Panc1 (cell line): ENCODE results near the gene OR5H6. TPM values are rescaled to one million over a fixed set of nuclear protein-coding genes. Genes with fewer than 3 reads are reported as not detected.

Experiments
- ATAC-seq: fragments of 200-7000 bp; cut with Tn5 transposase; 2 replicates; pipeline ENCODE4 v1.9.1; 2020; ENCODE audit warnings: mild to moderate bottlenecking, moderate library complexity
- BruUV-seq: library from RNA; stranded (reverse); fragments of 400-500 nt; replicated peaks from 2 replicates; lab custom pipeline; 2021; lab: Mats Ljungman, UMichigan
- CTCF ChIA-PET: fragments of 300-600 bp; sonication (Branson Sonifier 250); formaldehyde crosslinking; loops from one replicate; lab custom pipeline; 2022; ENCODE audit warnings: antibody characterized with exemption; lab: Charles Lee
- POLR2A ChIA-PET: fragments of 300-600 bp; sonication (Branson Sonifier 250); formaldehyde crosslinking; loops from one replicate; lab custom pipeline; 2022; ENCODE audit warnings: antibody characterized with exemption; lab: Charles Lee
- DNase-seq: peaks from one replicate; pipeline ENCODE4 v3.0.0-alpha.2; 2010; ENCODE audit warnings: low read depth, low spot score
- H3K27ac ChIP-seq: 2 replicates; pipeline ENCODE4 v1.5.1; 2011; ENCODE audit warnings: mild to moderate bottlenecking, low read length, inconsistent platforms
- H3K27me3 ChIP-seq: fragments of 200-500 bp; sonication (Bioruptor generic); 2 replicates; pipeline ENCODE4 v1.6.0; 2014; ENCODE audit warnings: low read length, inconsistent platforms; ENCODE audit not compliant: control insufficient read depth, insufficient read depth
- H3K36me3 ChIP-seq: fragments of 200-500 bp; sonication (Bioruptor generic); 2 replicates; pipeline ENCODE4 v1.5.1; 2014; ENCODE audit warnings: inconsistent platforms, mild to moderate bottlenecking, low read length, moderate library complexity; ENCODE audit not compliant: control insufficient read depth, insufficient read depth
- H3K4me1 ChIP-seq: 2 replicates; pipeline ENCODE4 v1.5.1; 2011; ENCODE audit warnings: inconsistent platforms, mild to moderate bottlenecking, low read length, moderate library complexity; ENCODE audit not compliant: control insufficient read depth, insufficient read depth
- H3K4me3 ChIP-seq, 2 experiments: 2 replicates each; pipeline ENCODE4 v1.5.1; 2011 to 2012; ENCODE audit warnings: low read depth in 2 of 2, low read length in 2 of 2, mild to moderate bottlenecking in 2 of 2, inconsistent platforms in 1 of 2, moderate library complexity in 1 of 2
- H3K9me3 ChIP-seq: fragments of 200-500 bp; sonication (Bioruptor generic); 2 replicates; pipeline ENCODE4 v1.5.1; 2014; ENCODE audit warnings: low read depth, mild to moderate bottlenecking, inconsistent platforms, low read length, moderate library complexity; ENCODE audit not compliant: control insufficient read depth, insufficient read depth
- CTCF ChIP-seq: fragments of 450-650 bp; IDR thresholded peaks from 2 replicates; pipeline ENCODE4 v1.5.1; 2017; ENCODE audit warnings: mild to moderate bottlenecking
- POLR2AphosphoS5 ChIP-seq: IDR thresholded peaks from 2 replicates; pipeline ENCODE4 v1.6.1; 2012; ENCODE audit warnings: mild to moderate bottlenecking, low read depth, low read length, moderate library complexity
- REST ChIP-seq, 2 experiments: IDR thresholded peaks; 2 replicates each; pipeline ENCODE4 v1.6.1; 2011 to 2012; ENCODE audit warnings: low read depth in 2 of 2, control low read depth in 1 of 2, low read length in 1 of 2, mild to moderate bottlenecking in 1 of 2, moderate library complexity in 1 of 2; ENCODE audit not compliant: insufficient read depth in 1 of 2
- SIN3A ChIP-seq: IDR thresholded peaks from 2 replicates; pipeline ENCODE4 v1.6.1; 2012; ENCODE audit warnings: low read depth, mild to moderate bottlenecking, low read length, moderate library complexity, borderline replicate concordance; ENCODE audit not compliant: insufficient read depth
- TCF7L2 ChIP-seq: IDR thresholded peaks from 2 replicates; pipeline ENCODE4 v1.6.1; 2011; ENCODE audit warnings: mild to moderate bottlenecking, low read depth, low read length, inconsistent platforms
- in situ Hi-C: cut with HindIII; loops from 2 replicates; pipeline ENCODE4 v1.10.0; 2016; ENCODE audit warnings: low sequenced_read_pairs, low pct_unique_long_range_greater_than_20kb
- intact Hi-C: fragments of 100-400 bp; cut with micrococcal nuclease; formaldehyde crosslinking; loops from one replicate; pipeline ENCODE4 v1.10.0; 2022; ENCODE audit not compliant: unreplicated experiment
- total RNA-seq: library from RNA; stranded (reverse); gene quantifications from one replicate; pipeline ENCODE4 v1.2.1, GENCODE V29; 2021; ENCODE audit not compliant: unreplicated experiment

OR5H6 gene
- total RNA-seq, 1 experiment from 2014 or later, result not detected

- Histone ChIP-seq H3K4me1 (no peaks in the 10 kb centered on the region), H3K9me3 (no peaks in the 10 kb centered on the region), H3K36me3 (no peaks in the 10 kb centered on the region), H3K27me3 (no peaks in the 10 kb centered on the region), H3K4me3 (no peak overlapping the region), H3K27ac (no peak overlapping the region)
- TF ChIP-seq TCF7L2 (no peak), REST (IDR thresholded peaks at IDR 0.05; ENCODE audit: insufficient read depth in 1 of 2, low read depth in 2 of 2, low read length in 1 of 2) (no peak), SIN3A (no peak), CTCF (no peak), POLR2AphosphoS5 (no peak)
- CTCF ChIA-PET, result no interaction called here
- in situ Hi-C loops, result no loop called here
- BruUV-seq, result no TSS peak
- no peak for DNase-seq
- intact Hi-C loops, result no loop called here
- ATAC-seq, result no peak
- POLR2A ChIA-PET, result no interaction called here
Measured at GRCh38 chr3:98290916-98291315, 26.9 kb downstream of the OR5H6 start.

- CTCF ChIA-PET, result no interaction called here
- H3K4me3 ChIP-seq, result no peak overlapping the region
- in situ Hi-C loops (no loop called here), intact Hi-C loops (no loop called here)
- H3K27ac ChIP-seq, result no peak overlapping the region
- ATAC-seq, result no peak
- H3K36me3 ChIP-seq, result no peaks in the 10 kb centered on the region
- H3K27me3 ChIP-seq, result no peaks in the 10 kb centered on the region
- TF ChIP-seq CTCF (no peak), TCF7L2 (no peak), REST (IDR thresholded peaks at IDR 0.05; ENCODE audit: insufficient read depth in 1 of 2, low read depth in 2 of 2, low read length in 1 of 2) (no peak), POLR2AphosphoS5 (no peak), SIN3A (no peak)
- H3K9me3 ChIP-seq, result no peaks in the 10 kb centered on the region
- H3K4me1 ChIP-seq, result no peaks in the 10 kb centered on the region
- no peak for DNase-seq
- BruUV-seq, result no TSS peak
- POLR2A ChIA-PET, result no interaction called here
Measured at GRCh38 chr3:98291332-98291957, 27.4 kb downstream of the OR5H6 start.
